ENCODE measurements around the gene CPSF3.
"Not testable (repeated sequence)": the region's sequence is repeated elsewhere in the genome, so short reads cannot be mapped to it uniquely, and the experiment has no call there.

Gene CPSF3

GRCh38 chr2:9498210-9498609, 74.8 kb downstream of the CPSF3 start:
- in situ Hi-C loops (cut with MboI; ENCODE audit: low sequenced_read_pairs) = no loop called here

- in situ Hi-C loops (cut with MboI; ENCODE audit: low sequenced_read_pairs) = no loop called here
Observed at GRCh38 chr2:9508931-9509330, 85.5 kb downstream of the CPSF3 start.

GRCh38 chr2:9513946-9514345, 90.5 kb downstream of the CPSF3 start:
- in situ Hi-C loops (cut with MboI; ENCODE audit: low sequenced_read_pairs) = not testable (repeated sequence)

- in situ Hi-C loops (cut with MboI; ENCODE audit: low sequenced_read_pairs) = no loop called here
Observed at GRCh38 chr2:9517118-9517782, 93.8 kb downstream of the CPSF3 start.

GRCh38 chr2:9518163-9518562, 94.7 kb downstream of the CPSF3 start:
- in situ Hi-C loops (cut with MboI; ENCODE audit: low sequenced_read_pairs) = no loop called here

GRCh38 chr2:9518780-9519179, 95.3 kb downstream of the CPSF3 start:
- in situ Hi-C loops (cut with MboI; ENCODE audit: low sequenced_read_pairs) = no loop called here

GRCh38 chr2:9519250-9519649, 95.8 kb downstream of the CPSF3 start:
- in situ Hi-C loops (cut with MboI; ENCODE audit: low sequenced_read_pairs) = no loop called here

Measured in hTERT RPE-1 (cell line).